Uterine smooth muscle cell (primary cell): ENCODE measurements around the gene HSPB8. TPM values are rescaled to one million over a fixed set of nuclear protein-coding genes. Genes with fewer than 3 reads are reported as not detected.

ENCODE experiments used
- total RNA-seq: library from RNA; depleted of rRNA; stranded (reverse); fragments of >200 nt; gene quantifications from 2 replicates; pipeline ENCODE4 v1.2.3, GENCODE V29; 2014

HSPB8 gene, protein sequence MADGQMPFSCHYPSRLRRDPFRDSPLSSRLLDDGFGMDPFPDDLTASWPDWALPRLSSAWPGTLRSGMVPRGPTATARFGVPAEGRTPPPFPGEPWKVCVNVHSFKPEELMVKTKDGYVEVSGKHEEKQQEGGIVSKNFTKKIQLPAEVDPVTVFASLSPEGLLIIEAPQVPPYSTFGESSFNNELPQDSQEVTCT
- total RNA-seq = 17.8 and 18.9 TPM in 2 replicates

DNA sequence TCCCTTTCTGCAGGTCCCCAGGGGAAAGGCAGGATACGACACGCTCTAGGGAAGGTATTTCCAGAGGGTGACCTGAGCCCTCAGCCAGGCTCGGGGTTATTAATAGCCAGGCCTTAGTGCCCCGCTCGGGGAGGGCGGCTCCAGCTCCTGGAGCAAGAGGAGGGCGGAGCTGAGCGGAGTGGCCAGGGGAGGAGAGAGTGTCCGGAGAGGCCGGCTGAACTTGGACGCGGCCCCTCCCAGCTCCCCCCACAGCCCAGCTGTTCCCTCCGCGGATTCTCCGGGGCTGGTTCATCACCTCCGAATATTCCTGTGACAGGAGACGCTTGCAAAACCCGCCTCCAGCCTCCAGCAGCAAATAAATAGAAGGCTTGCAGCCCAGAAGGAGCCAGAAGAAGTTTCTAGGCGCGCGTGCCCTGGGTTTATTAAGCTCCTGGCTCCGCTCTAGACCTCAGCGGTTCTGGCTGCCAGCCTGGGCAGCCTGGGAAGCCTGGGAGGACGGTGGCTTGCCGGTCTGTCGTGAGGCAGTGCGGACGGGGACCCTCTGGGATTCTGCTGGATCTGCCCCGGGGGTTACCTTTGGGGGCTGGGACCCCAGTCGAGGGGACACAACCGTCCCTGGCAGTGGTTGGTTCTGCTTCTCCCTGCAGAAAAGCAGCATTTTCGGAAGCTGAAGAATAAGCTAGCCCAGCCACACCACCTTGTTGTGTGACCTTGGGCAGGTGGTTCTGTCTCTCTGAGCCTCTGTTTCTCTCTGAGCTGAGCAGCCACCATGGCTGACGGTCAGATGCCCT, at the start of gene HSPB8:
HSPB8 (plus strand) TSS at position 388 of the 791 bp plus-strand sequence; CDS start at position 770, 382 bp downstream.

Other genes starting within 250 kb of the HSPB8 start
- under 0.01 TPM in 1 of 2 replicates, not detected in the other for gene SRRM4, start 197.4 kb upstream of the HSPB8 start, total RNA-seq
- gene CCDC60, start 155.8 kb downstream of the HSPB8 start, total RNA-seq = not detected in 2 replicates